Esophagus muscularis mucosa (tissue), 4 donors: ENCODE data around the gene USP4.

ENCODE experiments used
- EP300 ChIP-seq: sonication (generic); formaldehyde crosslinking; IDR thresholded peaks from one replicate; pipeline ENCODE4 v1.6.1; 2017; ENCODE audit warnings: antibody characterized with exemption
- POLR2A ChIP-seq: fragments of 450-650 bp; IDR thresholded peaks from one replicate; pipeline ENCODE4 v1.6.1; 2017; ENCODE audit warnings: antibody characterized with exemption, moderate library complexity, mild to moderate bottlenecking, low read depth
- POLR2AphosphoS5 ChIP-seq, 2 donors: sonication (generic); formaldehyde crosslinking; IDR thresholded peaks; one replicate each; pipeline ENCODE4 v1.6.1; 2017; ENCODE audit warnings: antibody characterized with exemption in 2 of 2
- TF ChIP-seq, protein P1 (sequence below), 3 experiments: fragments of 200-600 bp in 2 of 3; fragments of 450-650 bp in 1 of 3; sonication (generic) in 2 of 3; IDR thresholded peaks; one replicate each; pipeline ENCODE4 v1.5.1; 2017 to 2019; ENCODE audit warnings: antibody characterized with exemption in 3 of 3, mild to moderate bottlenecking in 2 of 3, moderate library complexity in 1 of 3

DNA sequence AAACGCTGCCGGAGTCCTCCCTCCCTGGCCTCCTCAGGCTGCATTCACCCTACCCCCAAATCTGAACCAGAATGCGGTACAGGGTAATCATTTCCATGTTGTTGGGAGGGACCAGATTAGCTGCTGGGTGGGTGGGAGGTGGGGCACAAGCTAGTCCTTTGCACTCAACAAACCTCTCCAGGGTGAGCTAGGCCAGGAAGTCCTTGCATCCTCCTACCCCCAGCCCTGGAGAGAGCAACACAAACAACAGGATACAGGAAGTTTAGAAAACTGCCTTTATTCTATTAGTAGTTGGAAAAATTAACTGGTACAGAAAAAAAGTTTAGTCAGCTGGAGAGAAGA, 19.0 kb upstream of the USP4 start:
- TF ChIP-seq, protein P1, sequence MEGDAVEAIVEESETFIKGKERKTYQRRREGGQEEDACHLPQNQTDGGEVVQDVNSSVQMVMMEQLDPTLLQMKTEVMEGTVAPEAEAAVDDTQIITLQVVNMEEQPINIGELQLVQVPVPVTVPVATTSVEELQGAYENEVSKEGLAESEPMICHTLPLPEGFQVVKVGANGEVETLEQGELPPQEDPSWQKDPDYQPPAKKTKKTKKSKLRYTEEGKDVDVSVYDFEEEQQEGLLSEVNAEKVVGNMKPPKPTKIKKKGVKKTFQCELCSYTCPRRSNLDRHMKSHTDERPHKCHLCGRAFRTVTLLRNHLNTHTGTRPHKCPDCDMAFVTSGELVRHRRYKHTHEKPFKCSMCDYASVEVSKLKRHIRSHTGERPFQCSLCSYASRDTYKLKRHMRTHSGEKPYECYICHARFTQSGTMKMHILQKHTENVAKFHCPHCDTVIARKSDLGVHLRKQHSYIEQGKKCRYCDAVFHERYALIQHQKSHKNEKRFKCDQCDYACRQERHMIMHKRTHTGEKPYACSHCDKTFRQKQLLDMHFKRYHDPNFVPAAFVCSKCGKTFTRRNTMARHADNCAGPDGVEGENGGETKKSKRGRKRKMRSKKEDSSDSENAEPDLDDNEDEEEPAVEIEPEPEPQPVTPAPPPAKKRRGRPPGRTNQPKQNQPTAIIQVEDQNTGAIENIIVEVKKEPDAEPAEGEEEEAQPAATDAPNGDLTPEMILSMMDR (IDR thresholded peaks at IDR 0.05), result no peak
- TF ChIP-seq POLR2AphosphoS5 (IDR thresholded peaks at IDR 0.05) (no peak), EP300 (no peak), POLR2A (no peak)
